Limb (tissue), 2 donors: ENCODE measurements around the gene FKTN.

Experiments used
- DNase-seq, 2 donors: peaks; one replicate each; pipeline ENCODE4 v3.0.0-alpha.2; 2016; ENCODE audit errors: extremely low spot score in 2 of 2

FKTN gene

GRCh38 chr9:105678163-105678562 lies 120.2 kb downstream of the FKTN start:
- DNase-seq = no peak

GRCh38 chr9:105678781-105679180 lies 120.8 kb downstream of the FKTN start:
- DNase-seq = no peak

DNA sequence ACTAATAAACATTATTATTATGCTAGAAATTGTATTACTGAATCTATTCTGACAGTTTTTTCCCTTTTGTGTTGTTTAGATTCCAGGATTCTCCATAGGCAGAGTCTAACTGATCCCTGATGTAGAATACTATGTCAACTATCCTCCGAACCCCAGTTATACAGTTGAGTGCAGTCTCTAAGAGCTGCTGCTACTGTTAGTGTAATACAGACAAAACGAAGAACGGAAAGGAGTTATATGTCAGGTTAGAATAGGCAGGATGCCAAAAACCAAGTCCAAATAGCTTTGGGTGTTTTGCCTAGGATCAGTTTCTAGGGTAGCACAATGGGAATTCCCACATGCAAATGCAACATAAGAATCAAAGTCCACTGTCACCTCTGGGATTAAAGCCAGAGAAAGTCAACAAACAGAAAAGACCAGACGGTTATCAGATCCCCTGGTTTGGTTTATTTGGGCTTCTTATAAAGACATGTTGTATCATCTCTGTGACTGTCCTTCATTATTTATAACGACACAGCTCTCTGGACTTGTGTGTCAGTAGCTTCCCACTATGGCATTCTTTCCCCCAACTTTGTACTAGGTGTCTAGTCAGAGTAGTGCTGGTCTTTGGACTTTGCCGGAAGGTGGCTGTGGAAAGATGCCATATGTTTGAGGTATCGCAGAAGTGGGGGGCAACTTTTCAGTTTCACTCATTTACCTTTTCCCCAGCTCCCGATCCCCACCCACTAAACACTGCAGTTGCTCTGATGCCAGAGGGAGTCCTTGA lies 121.5 kb downstream of the FKTN start:
- no peak for DNase-seq

- no peak for DNase-seq
Observed at GRCh38 chr9:105681313-105681712, 123.4 kb downstream of the FKTN start.

GRCh38 chr9:105681724-105682123 lies 123.8 kb downstream of the FKTN start:
- DNase-seq = no peak

DNA sequence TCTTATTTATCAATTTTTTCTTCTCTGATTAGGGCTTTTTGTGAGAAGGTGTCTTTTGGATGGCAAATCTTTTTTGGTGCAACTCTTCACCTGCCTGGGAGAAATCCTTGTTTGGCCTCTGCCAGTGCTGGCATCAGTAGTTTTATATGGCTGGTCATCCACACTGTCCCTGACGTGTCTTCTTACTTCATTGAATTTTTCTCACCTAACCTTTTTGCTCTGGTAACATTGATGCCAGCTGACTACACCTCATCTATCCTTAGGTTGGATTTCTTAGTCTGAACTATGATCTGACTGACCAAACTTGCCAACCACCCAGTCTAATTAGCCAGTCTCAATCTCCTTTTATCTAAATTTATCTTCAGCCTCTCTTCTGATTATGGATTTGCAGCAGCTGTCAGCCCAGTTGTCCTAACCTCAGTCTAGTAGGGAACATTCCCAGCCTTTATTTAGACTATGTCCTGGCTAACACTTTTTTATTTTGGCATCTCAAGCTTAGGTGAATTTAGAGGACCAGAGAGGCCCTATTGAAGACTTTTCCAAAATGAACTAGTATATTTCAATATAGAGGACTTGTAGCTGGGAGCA lies 125.9 kb downstream of the FKTN start:
- DNase-seq = no peak

- DNase-seq = no peak
Observed at GRCh38 chr9:105686936-105687335, 129.0 kb downstream of the FKTN start.
